Measurements from ENCODE around the gene SIGLEC6.
A peak's percentile ranks its signal among the peaks of the same experiment; 100 is the strongest.
"Not testable (repeated sequence)": the region's sequence is repeated elsewhere in the genome, so short reads cannot be mapped to it uniquely, and the experiment has no call there.

Gene SIGLEC6

GRCh38 chr19:51508059-51508733 is 23.3 kb downstream of the SIGLEC6 start:
- DNase-seq, result no peak

- DNase-seq, result no peak
Measured at GRCh38 chr19:51507640-51508058, 23.8 kb downstream of the SIGLEC6 start.

GRCh38 chr19:51507192-51507591 is 24.3 kb downstream of the SIGLEC6 start:
- DNase-seq, result no peak

- DNase-seq, result no peak
Measured at GRCh38 chr19:51505904-51506303, 25.6 kb downstream of the SIGLEC6 start.

DNA sequence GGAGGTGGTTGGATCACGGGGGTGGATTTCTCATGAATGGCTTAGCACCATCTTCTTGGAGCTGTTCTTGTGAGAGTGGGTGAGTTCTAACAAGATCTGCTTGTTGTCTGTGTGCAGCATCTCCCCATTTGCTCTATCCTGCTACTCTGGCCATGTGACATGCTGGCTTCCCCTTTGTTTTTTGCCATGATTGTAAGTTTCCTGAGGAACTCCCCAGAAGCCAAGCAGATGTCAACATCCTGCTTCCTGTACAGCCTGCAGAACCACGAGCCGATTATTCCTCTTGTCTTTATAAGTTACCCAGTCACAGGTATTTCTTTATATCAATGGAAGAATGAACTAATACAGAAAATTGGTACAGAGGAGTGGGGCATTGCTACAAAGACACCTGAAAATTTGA is 27.6 kb downstream of the SIGLEC6 start:
- DNase-seq, result no peak

DNA sequence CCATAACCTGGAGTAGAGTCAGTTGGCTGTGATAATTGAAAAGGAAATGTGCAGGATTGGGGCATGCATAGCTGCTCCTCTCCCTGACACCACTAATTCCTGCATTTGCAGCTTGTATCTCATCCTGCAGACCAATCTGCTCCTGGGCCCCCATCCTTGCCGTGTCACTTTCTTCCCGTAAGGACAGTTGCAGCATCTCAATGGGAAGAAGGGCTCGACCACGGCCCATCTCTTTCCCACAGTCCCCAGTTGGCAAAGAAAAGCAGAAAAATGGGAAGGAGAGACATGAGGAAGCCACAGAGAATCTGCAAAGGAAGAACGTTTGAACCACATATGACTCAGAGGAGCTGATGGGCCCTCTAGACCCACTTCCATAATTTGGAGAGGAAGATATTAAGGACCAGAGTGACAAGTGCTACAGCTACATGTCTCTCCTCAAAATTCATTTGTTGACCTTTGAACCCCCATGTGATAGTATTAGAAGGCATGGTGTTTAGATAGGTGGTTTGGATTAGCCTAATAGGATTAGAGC is 28.1 kb downstream of the SIGLEC6 start:
- no peak for DNase-seq

GRCh38 chr19:51501594-51502263 is 29.7 kb downstream of the SIGLEC6 start, which contains the start of gene SIGLEC12:
Gene SIGLEC12 (minus strand): TSS chr19:51501800. CDS start chr19:51501733, 67 bp downstream.
- no peak for DNase-seq

DNA sequence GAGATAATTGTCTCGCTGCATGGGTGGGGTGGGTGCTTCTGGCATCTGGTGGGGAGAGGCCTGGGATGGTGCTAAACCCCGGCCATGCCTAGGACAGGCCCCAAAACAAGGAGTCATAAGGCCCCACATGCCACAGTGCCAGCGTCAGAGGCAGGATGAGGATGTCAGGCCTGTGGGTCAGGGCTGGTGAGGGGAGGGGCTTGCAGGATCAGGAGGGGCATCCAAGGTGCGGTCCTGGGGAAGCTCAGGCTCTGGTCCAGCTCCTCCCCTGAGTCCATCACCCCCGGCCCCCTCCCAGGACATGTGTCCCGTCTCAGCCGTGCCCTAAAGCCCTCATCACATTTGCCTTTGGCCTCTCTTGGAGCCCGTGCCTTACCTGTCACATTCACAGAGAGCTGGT is 30.5 kb downstream of the SIGLEC6 start:
- DNase-seq, result not testable (repeated sequence)

DNA sequence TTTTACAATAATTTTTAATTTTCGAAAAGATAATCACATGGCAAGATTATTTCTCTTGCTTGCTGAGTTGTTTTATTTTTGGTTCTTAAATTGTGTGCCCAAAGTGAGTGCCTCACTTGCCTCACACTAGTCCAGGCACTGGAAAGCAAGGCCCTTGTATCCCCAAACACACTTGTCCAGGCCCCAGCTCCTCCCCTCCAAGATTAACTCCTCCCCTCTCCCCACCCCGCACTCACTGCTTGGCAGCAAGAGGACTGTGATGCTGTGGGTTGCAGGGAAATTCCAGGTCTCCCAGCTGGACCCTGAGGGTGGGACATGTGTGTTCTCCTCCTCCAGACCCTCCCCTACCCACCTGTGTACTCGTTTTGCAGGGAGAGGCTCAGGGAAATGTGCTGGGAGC is 33.8 kb downstream of the SIGLEC6 start:
- DNase-seq, result no peak

DNA sequence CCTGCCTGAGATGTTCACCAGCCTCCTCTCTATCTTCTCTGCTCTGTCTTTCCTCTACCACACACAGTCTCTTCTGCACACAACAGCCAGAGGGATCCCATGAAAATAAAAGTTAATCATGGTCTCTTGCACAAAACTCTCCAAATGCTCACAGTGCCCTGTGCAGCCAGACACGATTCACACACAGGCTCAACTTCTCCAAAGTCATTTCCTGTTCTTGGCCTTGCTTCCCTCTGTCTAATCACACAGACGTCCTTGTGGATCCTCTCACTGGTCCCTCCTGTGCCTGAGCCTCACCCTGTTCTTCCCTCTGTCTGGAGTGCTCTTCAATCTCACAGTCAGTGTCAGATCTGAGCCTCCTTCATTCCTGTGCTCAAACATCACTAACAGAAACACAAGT is 37.7 kb downstream of the SIGLEC6 start:
- no peak for DNase-seq

- no peak for DNase-seq
Measured at GRCh38 chr19:51491586-51491985, 39.9 kb downstream of the SIGLEC6 start.

- DNase-seq, result no peak
Measured at GRCh38 chr19:51490676-51491075, 40.8 kb downstream of the SIGLEC6 start.

- peak; percentile 21 for DNase-seq
Measured at GRCh38 chr19:51489113-51489512, 42.4 kb downstream of the SIGLEC6 start.

- no peak for DNase-seq
Measured at GRCh38 chr19:51488491-51488890, 43.0 kb downstream of the SIGLEC6 start.

DNA sequence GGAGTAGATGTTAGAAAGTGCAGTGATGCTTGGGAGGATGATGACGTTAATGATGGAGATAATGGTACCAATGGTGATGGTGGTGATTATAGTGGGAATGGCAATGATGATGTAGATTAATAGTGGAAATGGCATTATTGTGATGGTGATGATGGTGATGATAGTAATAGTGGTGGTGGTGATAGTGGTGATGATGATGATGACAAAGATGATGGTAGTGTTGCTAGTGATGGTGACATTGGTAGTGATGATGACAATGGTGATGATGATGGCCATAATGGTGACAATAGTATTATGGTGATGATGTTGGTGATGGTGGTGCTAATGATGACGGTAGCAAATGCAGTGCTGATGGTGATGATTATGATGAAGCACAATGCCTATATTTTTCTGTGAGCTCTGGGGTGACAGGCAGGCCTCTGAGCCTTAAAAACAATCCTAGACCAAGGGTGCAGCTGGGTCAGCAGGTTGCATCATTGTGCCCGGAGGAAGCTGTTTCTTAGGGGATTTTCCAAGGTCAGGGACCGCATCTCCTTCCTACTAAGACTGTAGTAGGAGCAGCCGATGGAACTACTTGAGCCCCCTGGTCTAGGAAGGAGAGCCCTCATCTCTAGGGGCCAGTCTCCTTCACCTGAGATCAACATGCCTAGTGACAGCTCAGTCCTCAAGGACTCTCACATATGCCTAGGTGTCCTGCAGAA is 45.4 kb downstream of the SIGLEC6 start:
- DNase-seq, result no peak

- no peak for DNase-seq
Measured at GRCh38 chr19:51480590-51480989, 50.9 kb downstream of the SIGLEC6 start.

DNA sequence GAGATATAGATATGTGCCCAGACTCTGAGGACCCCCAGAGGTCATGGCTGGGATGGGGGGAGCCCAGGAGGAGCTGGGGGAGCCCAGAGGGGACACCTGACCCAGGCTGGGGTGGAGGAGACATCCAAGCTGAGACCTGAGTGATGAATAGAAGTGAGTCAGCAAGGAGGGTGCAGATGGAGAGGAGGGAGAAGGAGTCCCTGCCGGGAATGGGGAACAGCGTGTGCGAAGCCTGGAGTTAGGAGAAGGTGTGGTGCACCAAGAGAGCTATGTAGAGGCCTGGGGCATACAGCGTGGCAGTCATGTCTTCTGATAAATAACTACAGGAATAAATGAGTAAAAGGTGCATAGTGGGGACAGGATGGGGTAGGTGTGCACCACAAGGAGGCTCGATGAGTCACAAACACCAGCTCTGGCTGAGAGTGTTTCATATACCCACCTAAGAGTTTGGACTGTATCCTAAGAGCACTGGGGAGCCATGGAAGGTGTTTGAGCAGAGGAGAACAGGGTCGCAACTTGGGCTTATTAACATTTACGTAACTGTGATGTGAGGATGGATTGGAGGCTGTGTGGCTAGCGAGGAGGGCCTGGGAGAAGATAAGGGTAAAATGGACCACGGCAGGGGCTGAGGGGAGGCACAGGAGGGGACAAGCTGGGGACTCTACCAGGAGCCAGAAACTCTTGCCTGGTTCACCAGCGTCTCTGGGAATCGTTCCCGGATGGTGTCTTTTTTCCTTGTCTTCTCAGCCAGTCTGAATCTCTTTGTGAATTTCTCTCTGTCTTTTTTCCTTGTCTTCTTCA is 51.7 kb downstream of the SIGLEC6 start:
- no peak for DNase-seq

GRCh38 chr19:51478381-51479234 is 52.9 kb downstream of the SIGLEC6 start, which contains the start of gene CEACAM18:
Gene CEACAM18 (plus strand): TSS chr19:51478539.
- no peak for DNase-seq

DNA sequence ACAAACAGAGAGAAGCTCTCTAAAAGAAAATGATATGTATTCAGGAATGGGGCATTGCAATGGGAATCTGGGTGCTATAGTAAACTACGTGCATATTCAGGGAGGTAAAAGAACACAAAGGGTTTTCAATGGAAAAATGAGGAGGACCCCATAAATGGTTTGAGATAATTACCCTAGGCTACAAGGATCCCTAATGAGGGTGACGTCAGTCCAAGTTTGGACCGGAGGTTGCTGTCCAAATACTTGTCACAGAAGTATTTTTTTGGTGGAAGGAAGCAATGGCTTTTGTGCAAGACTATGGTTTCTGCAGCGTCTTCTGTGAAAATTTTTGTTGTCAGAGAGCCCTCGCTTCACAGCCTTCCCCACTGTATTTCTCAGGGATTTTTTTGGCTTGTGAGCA is 54.1 kb downstream of the SIGLEC6 start:
- no peak for DNase-seq

DNA sequence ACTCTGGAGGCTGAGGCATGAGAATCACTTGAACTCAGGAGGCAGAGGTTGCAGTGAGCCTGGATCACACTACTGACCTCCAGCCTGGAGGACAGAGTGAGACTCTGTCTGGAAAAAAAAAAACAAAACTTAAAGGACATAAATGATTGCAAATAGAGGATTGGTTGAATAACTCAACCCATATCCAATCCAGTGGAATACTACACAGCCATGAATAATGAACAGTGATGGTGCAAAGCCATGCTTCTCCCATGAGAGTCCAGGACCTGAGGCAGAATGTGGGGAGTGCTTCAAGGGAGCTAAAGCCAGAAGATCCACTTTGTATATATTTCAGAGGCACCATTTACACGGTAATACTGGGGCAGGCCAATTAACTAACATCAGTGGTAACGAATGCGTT is 55.3 kb downstream of the SIGLEC6 start:
- no peak for DNase-seq

- DNase-seq, result peak; percentile 84
Measured at GRCh38 chr19:51473009-51473707, 58.3 kb downstream of the SIGLEC6 start.
